Astrocyte (in vitro differentiated cells and primary cell): ENCODE measurements around the gene MAGI1.

Experiments
- CTCF ChIP-seq: IDR thresholded peaks from 2 replicates; pipeline ENCODE4 v1.5.1; 2011; ENCODE audit warnings: low read depth, mild to moderate bottlenecking, inconsistent platforms, low read length, moderate library complexity; ENCODE audit not compliant: insufficient read depth
- EZH2 ChIP-seq: IDR thresholded peaks from 2 replicates; pipeline ENCODE4 v1.6.1; 2012; ENCODE audit warnings: mild to moderate bottlenecking, low read length, inconsistent platforms; ENCODE audit not compliant: insufficient read depth

DNA sequence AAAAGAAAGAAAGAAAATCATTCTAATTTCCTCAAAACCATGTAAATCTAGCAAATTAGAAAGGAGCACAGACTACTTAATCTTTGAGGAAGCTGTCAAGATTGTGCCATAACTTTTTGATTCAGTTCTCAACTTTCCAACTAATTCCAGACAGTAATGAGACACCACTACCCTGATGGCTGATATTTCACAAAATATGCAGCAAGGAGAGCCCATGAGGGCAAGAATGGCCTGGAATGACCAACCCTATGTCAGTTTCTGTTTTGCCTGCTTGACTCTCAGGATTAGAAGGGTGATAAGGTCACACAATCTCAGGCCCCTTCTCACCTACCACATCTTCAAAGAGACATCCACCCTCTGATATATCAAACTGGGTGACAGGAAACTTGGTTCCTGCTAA lies 134.7 kb downstream of the MAGI1 start:
- TF ChIP-seq CTCF (no peak), EZH2 (no peak)
